ENCODE results near the gene OGFOD3.

- TF ChIP-seq CTCF (IDR thresholded peaks at IDR 0.05 in 2 of 3, conservative IDR thresholded peaks at IDR 0.05 in 1 of 3; ENCODE audit: insufficient read depth in 2 of 3, low read depth in 1 of 3, low read length in 3 of 3) (no peak), HDAC6 (IDR thresholded peaks at IDR 0.05; ENCODE audit: low read depth, low read length) (no peak), ZNF274 (IDR thresholded peaks at IDR 0.05; ENCODE audit: borderline replicate concordance, low read depth, low read length) (no peak), EP300 (IDR thresholded peaks at IDR 0.05; ENCODE audit: low read length) (no peak)
Observed at GRCh38 chr17:82394278-82394677, 24.1 kb downstream of the OGFOD3 start.
